Measurements from ENCODE around the gene SYT17.
"Not testable (repeated sequence)": the region's sequence is repeated elsewhere in the genome, so short reads cannot be mapped to it uniquely, and the experiment has no call there.

The SYT17 gene

DNA sequence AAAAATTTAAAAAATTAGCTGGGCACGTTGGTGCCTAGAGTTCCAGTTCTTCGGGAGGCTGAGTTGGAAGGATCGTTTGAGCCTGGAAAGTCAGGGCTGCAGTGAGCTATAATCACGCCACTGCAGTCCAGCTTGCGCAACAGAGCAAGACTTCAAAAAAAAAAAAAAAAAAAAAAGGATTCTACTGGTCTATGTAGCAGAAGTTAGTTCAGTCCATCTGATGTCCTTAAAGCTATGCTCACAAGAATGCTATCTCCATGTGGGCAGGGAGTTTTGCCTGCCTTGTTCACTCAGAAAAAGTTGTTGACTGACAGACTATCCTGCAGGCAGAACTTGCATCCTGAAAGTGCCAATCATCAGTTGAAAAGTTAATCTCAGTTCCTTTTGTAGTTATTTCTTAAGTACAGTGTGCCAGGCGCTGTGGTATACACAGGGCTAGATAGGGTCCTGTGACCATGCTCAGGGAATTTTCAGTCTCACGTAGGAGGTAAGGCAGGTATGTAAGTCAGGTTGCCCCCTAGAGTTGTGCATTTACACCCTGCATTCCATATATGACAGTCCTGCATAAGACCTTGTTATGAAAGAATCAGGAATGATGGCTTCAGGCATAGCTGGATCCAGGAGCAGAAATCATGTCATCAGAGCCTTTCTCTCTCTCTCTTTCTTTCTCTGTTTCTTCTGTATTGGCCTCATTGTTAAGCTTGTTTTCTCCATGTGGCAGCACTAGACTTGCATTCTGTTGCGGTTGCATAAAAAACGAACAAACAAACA is 7.6 kb downstream of the SYT17 start:
- no peaks in the 10 kb centered on the region for H3K9me3 Mint-ChIP-seq
- no peak overlapping the region for H3K4me3 Mint-ChIP-seq
- H3K4me1 Mint-ChIP-seq (ENCODE audit: low read depth) = peaks cover 3% of the 10 kb centered on the region
- H3K36me3 Mint-ChIP-seq (ENCODE audit: low read depth) = no peaks in the 10 kb centered on the region
- H3K27ac Mint-ChIP-seq = no peak overlapping the region
- H3K27me3 Mint-ChIP-seq (ENCODE audit: low read depth) = peaks cover 11% of the 10 kb centered on the region

- no peaks in the 10 kb centered on the region for H3K9me3 Mint-ChIP-seq
- peaks cover 7% of the 10 kb centered on the region for H3K27me3 Mint-ChIP-seq (ENCODE audit: low read depth)
- no peak overlapping the region for H3K4me3 Mint-ChIP-seq
- no peak overlapping the region for H3K27ac Mint-ChIP-seq
- peaks cover 3% of the 10 kb centered on the region for H3K4me1 Mint-ChIP-seq (ENCODE audit: low read depth)
- no peaks in the 10 kb centered on the region for H3K36me3 Mint-ChIP-seq (ENCODE audit: low read depth)
These were observed 9.2 kb downstream of the SYT17 start for GRCh38 chr16:19177111-19177739.

- Mint-ChIP-seq H3K27ac (no peak overlapping the region), H3K4me3 (no peak overlapping the region), H3K4me1 (ENCODE audit: low read depth) (peaks cover 3% of the 10 kb centered on the region), H3K27me3 (ENCODE audit: low read depth) (peaks cover 7% of the 10 kb centered on the region), H3K9me3 (no peaks in the 10 kb centered on the region), H3K36me3 (ENCODE audit: low read depth) (no peaks in the 10 kb centered on the region)
These were observed 11.8 kb downstream of the SYT17 start for GRCh38 chr16:19179546-19180490.

- no peak overlapping the region for H3K4me3 Mint-ChIP-seq
- peaks cover 4% of the 10 kb centered on the region for H3K27me3 Mint-ChIP-seq (ENCODE audit: low read depth)
- H3K9me3 Mint-ChIP-seq = no peaks in the 10 kb centered on the region
- peaks cover 3% of the 10 kb centered on the region for H3K4me1 Mint-ChIP-seq (ENCODE audit: low read depth)
- no peaks in the 10 kb centered on the region for H3K36me3 Mint-ChIP-seq (ENCODE audit: low read depth)
- H3K27ac Mint-ChIP-seq = no peak overlapping the region
These were observed 12.7 kb downstream of the SYT17 start for GRCh38 chr16:19180741-19181140.

GRCh38 chr16:19182481-19182880 is 14.4 kb downstream of the SYT17 start:
- no peaks in the 10 kb centered on the region for H3K36me3 Mint-ChIP-seq (ENCODE audit: low read depth)
- no peak overlapping the region for H3K27ac Mint-ChIP-seq
- no peak overlapping the region for H3K4me3 Mint-ChIP-seq
- H3K27me3 Mint-ChIP-seq (ENCODE audit: low read depth) = no peaks in the 10 kb centered on the region
- no peaks in the 10 kb centered on the region for H3K9me3 Mint-ChIP-seq
- peaks cover 3% of the 10 kb centered on the region for H3K4me1 Mint-ChIP-seq (ENCODE audit: low read depth)

DNA sequence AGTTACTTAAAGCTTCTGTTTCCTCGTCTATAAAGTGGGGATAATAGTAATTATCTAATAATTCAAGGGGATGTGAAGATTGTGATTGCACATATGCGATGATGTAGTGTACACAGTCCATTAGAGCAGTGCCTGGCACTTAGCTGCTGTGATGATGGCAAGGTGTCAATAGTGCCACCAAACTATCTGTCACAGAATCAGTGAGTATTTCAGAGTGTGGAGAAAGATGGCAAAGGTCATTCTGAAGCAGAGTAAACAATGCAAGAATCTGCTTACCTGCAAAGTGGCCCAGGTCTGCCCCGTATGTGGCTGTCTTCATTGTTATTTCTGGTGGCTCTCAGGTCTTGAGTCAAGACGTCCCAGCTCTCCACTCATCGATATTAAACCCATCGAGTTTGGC is 15.1 kb downstream of the SYT17 start:
- H3K27me3 Mint-ChIP-seq (ENCODE audit: low read depth) = no peaks in the 10 kb centered on the region
- no peak overlapping the region for H3K27ac Mint-ChIP-seq
- peaks cover 3% of the 10 kb centered on the region for H3K4me1 Mint-ChIP-seq (ENCODE audit: low read depth)
- no peaks in the 10 kb centered on the region for H3K9me3 Mint-ChIP-seq
- H3K4me3 Mint-ChIP-seq = no peak overlapping the region
- no peaks in the 10 kb centered on the region for H3K36me3 Mint-ChIP-seq (ENCODE audit: low read depth)

DNA sequence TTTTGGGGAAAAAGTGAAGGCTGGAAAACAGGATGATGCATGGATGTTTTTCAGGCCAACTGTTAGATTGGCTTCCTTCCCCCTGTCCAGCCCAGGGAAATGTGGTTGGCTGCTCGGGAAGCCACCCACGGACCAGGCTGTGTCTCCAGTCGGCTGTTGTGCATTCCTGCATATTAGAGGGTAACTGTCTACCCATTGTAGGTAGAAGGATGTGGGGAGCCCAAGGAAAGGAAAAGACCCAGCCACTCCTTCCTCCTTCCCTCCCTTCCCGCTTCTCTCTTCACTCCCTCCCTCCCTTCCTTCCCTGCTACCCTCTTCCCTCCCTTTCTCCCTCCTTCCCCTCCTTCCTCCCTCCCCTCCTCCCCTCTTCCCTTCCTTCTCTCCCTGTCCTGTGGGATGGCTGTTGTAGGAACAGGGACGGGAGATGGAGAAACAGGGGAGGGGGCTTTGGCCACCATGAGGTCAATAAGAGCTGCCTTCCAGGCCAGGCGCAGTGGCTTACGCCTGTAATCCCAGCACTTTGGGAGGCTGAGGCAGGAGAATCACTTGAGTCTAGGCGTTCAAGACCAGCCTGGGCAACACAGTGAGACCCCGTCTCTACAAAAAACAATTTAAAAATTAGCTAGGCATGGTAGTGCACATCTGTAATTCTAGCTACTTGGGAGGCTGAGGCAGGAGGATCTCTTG is 16.9 kb downstream of the SYT17 start:
- Mint-ChIP-seq H3K4me1 (ENCODE audit: low read depth) (no peaks in the 10 kb centered on the region), H3K27me3 (ENCODE audit: low read depth) (no peaks in the 10 kb centered on the region), H3K27ac (no peak overlapping the region), H3K36me3 (ENCODE audit: low read depth) (no peaks in the 10 kb centered on the region), H3K9me3 (no peaks in the 10 kb centered on the region), H3K4me3 (no peak overlapping the region)

GRCh38 chr16:19185510-19185851 is 17.4 kb downstream of the SYT17 start:
- Mint-ChIP-seq H3K27me3 (ENCODE audit: low read depth) (no peaks in the 10 kb centered on the region), H3K4me3 (no peak overlapping the region), H3K27ac (no peak overlapping the region), H3K4me1 (ENCODE audit: low read depth) (no peaks in the 10 kb centered on the region), H3K9me3 (no peaks in the 10 kb centered on the region), H3K36me3 (ENCODE audit: low read depth) (no peaks in the 10 kb centered on the region)

- H3K9me3 Mint-ChIP-seq = no peaks in the 10 kb centered on the region
- H3K27ac Mint-ChIP-seq = no peak overlapping the region
- no peaks in the 10 kb centered on the region for H3K27me3 Mint-ChIP-seq (ENCODE audit: low read depth)
- H3K36me3 Mint-ChIP-seq (ENCODE audit: low read depth) = no peaks in the 10 kb centered on the region
- H3K4me3 Mint-ChIP-seq = no peak overlapping the region
- no peaks in the 10 kb centered on the region for H3K4me1 Mint-ChIP-seq (ENCODE audit: low read depth)
These were observed 18.4 kb downstream of the SYT17 start for GRCh38 chr16:19186408-19186807.

DNA sequence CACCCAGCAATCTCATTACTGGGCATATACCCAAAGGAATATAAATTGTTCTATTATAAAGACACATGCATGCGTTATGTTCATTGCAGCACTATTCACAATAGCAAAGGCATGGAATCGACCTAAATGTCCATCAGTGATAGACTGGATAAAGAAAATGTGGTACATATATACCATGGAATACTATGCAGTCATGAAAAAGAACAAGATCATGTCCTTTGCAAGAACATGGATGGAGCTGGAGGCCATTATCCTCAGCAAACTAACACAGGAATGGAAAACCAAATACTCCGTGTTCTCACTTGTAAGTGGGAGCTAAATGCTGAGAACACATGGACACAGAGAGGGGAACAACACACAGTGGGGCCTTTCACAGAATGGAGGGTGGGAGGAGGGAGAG is 19.9 kb downstream of the SYT17 start:
- H3K4me1 Mint-ChIP-seq (ENCODE audit: low read depth); H3K27me3 Mint-ChIP-seq (ENCODE audit: low read depth); H3K4me3 Mint-ChIP-seq; H3K36me3 Mint-ChIP-seq (ENCODE audit: low read depth); H3K9me3 Mint-ChIP-seq; H3K27ac Mint-ChIP-seq: not testable (repeated sequence)

- Mint-ChIP-seq H3K4me1 (ENCODE audit: low read depth) (no peaks in the 10 kb centered on the region), H3K4me3 (no peak overlapping the region), H3K9me3 (no peaks in the 10 kb centered on the region), H3K36me3 (ENCODE audit: low read depth) (no peaks in the 10 kb centered on the region), H3K27ac (no peak overlapping the region), H3K27me3 (ENCODE audit: low read depth) (no peaks in the 10 kb centered on the region)
These were observed 20.4 kb downstream of the SYT17 start for GRCh38 chr16:19188406-19188805.

- no peak overlapping the region for H3K27ac Mint-ChIP-seq
- no peak overlapping the region for H3K4me3 Mint-ChIP-seq
- H3K9me3 Mint-ChIP-seq = no peaks in the 10 kb centered on the region
- no peaks in the 10 kb centered on the region for H3K27me3 Mint-ChIP-seq (ENCODE audit: low read depth)
- no peaks in the 10 kb centered on the region for H3K36me3 Mint-ChIP-seq (ENCODE audit: low read depth)
- no peaks in the 10 kb centered on the region for H3K4me1 Mint-ChIP-seq (ENCODE audit: low read depth)
These were observed 24.8 kb downstream of the SYT17 start for GRCh38 chr16:19192865-19193264.

DNA sequence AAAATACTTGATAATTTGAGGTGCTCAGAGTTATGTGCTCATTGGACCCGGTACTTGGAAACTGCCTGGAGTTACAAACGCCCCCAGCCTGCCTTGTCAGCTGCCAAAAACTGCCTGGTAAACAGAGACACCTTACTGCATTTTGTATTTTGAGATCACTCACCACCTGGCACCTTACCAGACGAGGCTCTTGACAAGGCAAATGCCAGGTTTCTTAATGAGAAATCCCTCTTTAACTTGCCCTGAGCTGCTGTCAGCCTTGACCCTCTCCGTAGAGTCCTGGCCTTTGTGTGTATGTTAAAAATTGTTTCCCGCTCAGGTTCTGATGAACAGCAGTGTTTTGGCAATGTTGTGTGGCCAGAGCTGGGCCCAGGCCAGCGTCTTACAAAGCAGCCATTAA is 28.8 kb downstream of the SYT17 start:
- Mint-ChIP-seq H3K27ac (no peak overlapping the region), H3K36me3 (ENCODE audit: low read depth) (no peaks in the 10 kb centered on the region)

DNA sequence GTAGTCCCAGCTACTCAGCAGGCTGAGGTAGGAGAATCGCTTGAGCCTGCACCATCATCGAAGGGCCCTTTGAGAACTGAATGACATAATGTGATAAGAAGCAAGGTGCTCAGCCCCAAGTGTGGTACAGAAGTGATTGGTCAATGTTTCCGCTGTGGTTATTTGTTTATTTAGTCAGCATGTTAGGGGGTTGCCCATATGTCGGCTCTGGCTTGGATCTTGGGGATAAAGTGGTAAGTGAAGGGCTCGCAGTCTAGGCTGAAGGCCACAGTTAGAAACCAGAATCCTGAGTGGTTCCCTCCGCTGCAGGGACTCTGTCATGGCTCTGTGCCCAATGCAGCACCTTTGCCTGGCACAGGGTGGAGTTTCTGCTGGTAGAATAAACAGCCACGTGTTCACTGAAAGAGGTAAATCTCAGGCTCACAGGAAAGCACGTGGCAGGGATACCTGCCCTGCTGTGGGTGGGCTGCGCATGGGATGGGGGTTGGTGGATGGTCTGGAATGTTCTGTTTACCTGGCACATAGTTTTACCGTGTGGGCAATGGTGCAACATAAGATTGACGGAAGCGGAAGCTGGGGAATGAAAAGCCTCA is 35.4 kb downstream of the SYT17 start:
- no peaks in the 10 kb centered on the region for H3K4me1 Mint-ChIP-seq (ENCODE audit: low read depth)
- peaks cover 18% of the 10 kb centered on the region for H3K9me3 Mint-ChIP-seq
- H3K27me3 Mint-ChIP-seq (ENCODE audit: low read depth) = no peaks in the 10 kb centered on the region
- no peaks in the 10 kb centered on the region for H3K36me3 Mint-ChIP-seq (ENCODE audit: low read depth)
- no peak overlapping the region for H3K4me3 Mint-ChIP-seq
- no peak overlapping the region for H3K27ac Mint-ChIP-seq

More for the DNA sequence above, 28.8 kb downstream of the SYT17 start:
- H3K4me1 Mint-ChIP-seq (ENCODE audit: low read depth) = no peaks in the 10 kb centered on the region
- no peak overlapping the region for H3K4me3 Mint-ChIP-seq
- H3K9me3 Mint-ChIP-seq = peaks cover 11% of the 10 kb centered on the region
- no peaks in the 10 kb centered on the region for H3K27me3 Mint-ChIP-seq (ENCODE audit: low read depth)
